K562 (cell line): ENCODE data around the gene ZNF408. TPM values are rescaled to one million over a fixed set of nuclear protein-coding genes. Genes with fewer than 3 reads are reported as not detected.

Experiments used
- ATAC-seq: fragments of 200-7000 bp; cut with Tn5 transposase; 3 replicates; pipeline ENCODE4 v1.9.1; 2020; ENCODE audit warnings: moderate library complexity
- BruUV-seq: library from RNA; stranded (reverse); fragments of 400-500 nt; replicated peaks from 2 replicates; lab custom pipeline; 2021; lab: Mats Ljungman, UMichigan
- CTCF ChIA-PET: fragments of 300-600 bp; formaldehyde crosslinking; extraction: SDS; loops from one replicate; lab custom pipeline; 2021; ENCODE audit warnings: low intra/inter-chr PET ratio; lab: Yijun Ruan, JAX
- POLR2A ChIA-PET: fragments of 300-600, 350-650 bp; sonication (Branson Sonifier 250); formaldehyde crosslinking; extraction: SDS; loops from one replicate; lab custom pipeline; 2021; ENCODE audit warnings: antibody characterized with exemption, inconsistent platforms; lab: Yijun Ruan, JAX
- DNase-seq, 4 experiments: peaks; one replicate each; pipeline versions ENCODE4 v3.0.0 to v3.0.0-alpha.2; 2011 to 2018; ENCODE audit warnings: low spot score in 3 of 4, mixed read lengths in 3 of 4; ENCODE audit errors: extremely low read depth in 1 of 4
- FAIRE-seq: peaks from 2 replicates; lab custom pipeline; 2011; peaks lifted over from hg19 to GRCh38; lab: Jason Lieb, UNC
- H2AFZ ChIP-seq: 2 replicates; pipeline ENCODE4 v1.6.0; 2011; ENCODE audit warnings: low read depth, low read length, control low read depth, inconsistent platforms
- H3K27ac ChIP-seq: fragments of 200-600 bp; 3 replicates; pipeline ENCODE4 v1.8.0; 2011; ENCODE audit warnings: low read depth, mild to moderate bottlenecking, control low read depth, inconsistent platforms, low read length, moderate library complexity, mixed read lengths; ENCODE audit errors: extremely low read depth
- H3K27me3 ChIP-seq, 2 experiments: fragments of 300-600 bp in 1 of 2; 2 replicates in 1 of 2; 3 replicates in 1 of 2; pipeline versions ENCODE4 v1.6.0 to v1.8.0; 2011; ENCODE audit warnings: inconsistent platforms in 2 of 2, low read length in 2 of 2, mild to moderate bottlenecking in 1 of 2, mixed read lengths in 1 of 2, moderate library complexity in 1 of 2; ENCODE audit not compliant: control insufficient read depth in 2 of 2, insufficient read depth in 2 of 2
- H3K36me3 ChIP-seq: fragments of 300-600 bp; 3 replicates; pipeline ENCODE4 v1.8.0; 2011; ENCODE audit warnings: mild to moderate bottlenecking, low read length, inconsistent platforms; ENCODE audit not compliant: control insufficient read depth, insufficient read depth
- H3K4me1 ChIP-seq, 2 experiments: fragments of 200-600 bp in 1 of 2; replicated peaks in 1 of 2; 2 replicates in 1 of 2; 3 replicates in 1 of 2; pipeline versions ENCODE4 v1.5.1 to v1.8.0; 2011; ENCODE audit warnings: inconsistent platforms in 2 of 2, low read length in 2 of 2, mild to moderate bottlenecking in 1 of 2, mixed read lengths in 1 of 2, moderate library complexity in 1 of 2; ENCODE audit not compliant: control insufficient read depth in 2 of 2, insufficient read depth in 2 of 2
- H3K4me2 ChIP-seq: 2 replicates; pipeline ENCODE4 v1.6.1; 2011; ENCODE audit warnings: low read length, control low read depth, inconsistent platforms, mixed read lengths; ENCODE audit not compliant: insufficient read depth
- H3K4me3 ChIP-seq: fragments of 200-600 bp; sonication (generic), shearing (Covaris generic); 2 replicates; pipeline ENCODE4 v1.5.1; 2016; ENCODE audit warnings: control low read depth, inconsistent platforms
- H3K79me2 ChIP-seq: fragments of 200-600 bp; 3 replicates; pipeline ENCODE4 v1.8.0; 2011; ENCODE audit warnings: low read length, inconsistent platforms; ENCODE audit not compliant: control insufficient read depth, insufficient read depth
- H3K9ac ChIP-seq, 2 experiments: 2 replicates each; pipeline versions ENCODE4 v1.6.0 to v1.6.1; 2011; ENCODE audit warnings: low read depth in 2 of 2, low read length in 2 of 2, control low read depth in 1 of 2, inconsistent platforms in 1 of 2, mild to moderate bottlenecking in 1 of 2, mixed read lengths in 1 of 2; ENCODE audit not compliant: insufficient read depth in 1 of 2
- H3K9me1 ChIP-seq: one replicate; pipeline ENCODE4 v1.6.0; 2011; ENCODE audit warnings: inconsistent platforms, mild to moderate bottlenecking, low read length, moderate library complexity; ENCODE audit not compliant: control insufficient read depth, insufficient read depth
- H3K9me3 ChIP-seq: replicated peaks from 2 replicates; pipeline ENCODE4 v1.5.1; 2011; ENCODE audit warnings: low read depth, low read length, inconsistent platforms; ENCODE audit not compliant: control insufficient read depth, insufficient read depth
- H4K20me1 ChIP-seq: replicated peaks from 2 replicates; pipeline ENCODE4 v1.6.1; 2011; ENCODE audit warnings: low read length, inconsistent platforms, mixed read lengths; ENCODE audit not compliant: control insufficient read depth, insufficient read depth
- FOXA1 ChIP-seq: fragments of 450-650 bp; IDR thresholded peaks from 2 replicates; pipeline ENCODE4 v1.6.1; 2016; ENCODE audit warnings: mild to moderate bottlenecking, borderline replicate concordance
- HDAC2 ChIP-seq: fragments of 450-650 bp; IDR thresholded peaks from 2 replicates; pipeline ENCODE4 v1.6.1; 2016; ENCODE audit warnings: mild to moderate bottlenecking
- HNRNPL ChIP-seq: fragments of 200-400 bp; formaldehyde crosslinking; IDR thresholded peaks from 2 replicates; pipeline ENCODE4 v1.6.1; 2017; ENCODE audit warnings: low read depth, mild to moderate bottlenecking, low read length
- MNT ChIP-seq, 2 experiments: fragments of 450-650 bp; conservative IDR thresholded peaks; 2 replicates each; pipeline ENCODE4 v1.6.1; 2017; ENCODE audit warnings: mild to moderate bottlenecking in 2 of 2, moderate library complexity in 2 of 2
- NCOA1 ChIP-seq: fragments of 450-650 bp; IDR thresholded peaks from 2 replicates; pipeline ENCODE4 v1.6.1; 2016; ENCODE audit warnings: low read depth
- NFIC ChIP-seq: fragments of 450-650 bp; IDR thresholded peaks from 2 replicates; pipeline ENCODE4 v1.6.1; 2017; ENCODE audit warnings: mild to moderate bottlenecking, inconsistent platforms
- PHF8 ChIP-seq: fragments of 200-600 bp; sonication (generic); IDR thresholded peaks from 2 replicates; pipeline ENCODE4 v1.6.1; 2012; ENCODE audit warnings: mixed run types, mild to moderate bottlenecking, inconsistent platforms, low read length, moderate library complexity, borderline replicate concordance
- RBBP5 ChIP-seq: fragments of 200-600 bp; sonication (generic); IDR thresholded peaks from 2 replicates; pipeline ENCODE4 v1.6.1; 2012; ENCODE audit warnings: borderline replicate concordance, mild to moderate bottlenecking, low read length, control low read depth, inconsistent platforms; ENCODE audit not compliant: insufficient read depth, poor library complexity, severe bottlenecking
- ZNF561 ChIP-seq: fragments of 450-650 bp; formaldehyde crosslinking; conservative IDR thresholded peaks from 2 replicates; pipeline ENCODE4 v1.4.0; 2020; ENCODE audit warnings: mild to moderate bottlenecking, moderate library complexity
- WGBS: fragments of 100-300 bp; shearing (Covaris generic); methylation state at CpG from one replicate; pipeline ENCODE4 v1.1.6; 2016; ENCODE audit warnings: low coverage, mixed read lengths; ENCODE audit not compliant: insufficient coverage; ENCODE audit errors: missing lambda C conversion rate; 5-methylcytosine and 5-hydroxymethylcytosine counted together
- in situ Hi-C: fragments of 300-500 bp; cut with MboI; formaldehyde crosslinking; loops from 4 replicates; pipeline ENCODE4 v1.15.0; 2018; ENCODE audit warnings: inconsistent platforms, mixed read lengths
- intact Hi-C: fragments of 100-400 bp; cut with micrococcal nuclease; formaldehyde crosslinking; loops from 2 replicates; pipeline ENCODE4 v1.14.2; 2022
- polyA plus RNA-seq, 8 experiments: library from polyadenylated mRNA; depleted of rRNA in 4 of 8; stranded (reverse) in 5 of 8; unstranded in 3 of 8; fragments of >200 nt; fragmentation: Nextera tagmentation in 2 of 8; fragmentation: Illumina TruSeq in 1 of 8; extraction: Ambion mirVana in 2 of 8; extraction: Trizol in 1 of 8; gene quantifications; 2 replicates each; pipeline versions ENCODE4 v1.2.1 to v1.2.3, GENCODE V29; 2011 to 2014; ENCODE audit warnings: inconsistent platforms in 1 of 8, missing spikeins in 1 of 8
- total RNA-seq, 7 experiments: library from RNA; depleted of rRNA in 6 of 7; stranded (reverse); fragments of >200 nt in 6 of 7; fragmentation: Illumina TruSeq in 2 of 7; extraction: Trizol in 2 of 7; gene quantifications; 2 replicates each; pipeline versions ENCODE4 v1.2.1 to v1.2.3, GENCODE V29; 2011 to 2021; ENCODE audit warnings: low replicate concordance in 1 of 7

The ZNF408 gene
- total and polyA plus RNA-seq, 9 of the 15 experiments (the other 6 are each of a cell fraction or from before 2014, with no cell fraction given): 0.15 to 18.4 (median 7.4) TPM

- no peaks in the 10 kb centered on the region for H3K79me2 ChIP-seq
- no peaks in the 10 kb centered on the region for H3K9me3 ChIP-seq
- no TSS peak for BruUV-seq
- H3K27me3 ChIP-seq: no peaks in the 10 kb centered on the region
- FAIRE-seq (no peak), ATAC-seq (no peak), DNase-seq (no peak)
- peaks cover 73% of the 10 kb centered on the region for H3K36me3 ChIP-seq
- TF ChIP-seq HDAC2 (no peak), RBBP5 (no peak), MNT (conservative IDR thresholded peaks at IDR 0.05) (no peak), HNRNPL (no peak), FOXA1 (no peak), PHF8 (no peak), NCOA1 (no peak), ZNF561 (CRISPR knock-in tag) (no peak), NFIC (no peak)
- H3K9me1 ChIP-seq: peaks cover 4% of the 10 kb centered on the region
- H3K9ac ChIP-seq: no peak overlapping the region
- 71% methylated on average over 5 of the region's 5 CpGs for WGBS
- H2AFZ ChIP-seq: no peak overlapping the region
- ChIA-PET CTCF (no interaction called here), POLR2A (interaction anchor here (1.4 to 2.0 kb wide), 2 partner anchors 8 to 10 kb away, joined by 3 to 5 read pairs; no protein-coding TSS in a partner anchor)
- no peak overlapping the region for H3K27ac ChIP-seq
- intact Hi-C loops (no loop called here), in situ Hi-C loops (no loop called here)
- H3K4me1 ChIP-seq: peaks cover 6 to 17% of the 10 kb centered on the region in 2 experiments; a peak in 3 of 5 replicates
- no peak overlapping the region for H3K4me3 ChIP-seq
- H3K4me2 ChIP-seq: no peak overlapping the region
- H4K20me1 ChIP-seq: no peaks in the 10 kb centered on the region
Measured at GRCh38 chr11:46666516-46666915, 34.3 kb upstream of the ZNF408 start.
